ENCODE results near the gene BTBD18.

BTBD18 gene

GRCh38 chr11:57775491-57775890 is 23.9 kb upstream of the BTBD18 start:
- FAIRE-seq = no peak

- FAIRE-seq = no peak
Measured at GRCh38 chr11:57773026-57773598, 21.5 kb upstream of the BTBD18 start.

GRCh38 chr11:57772562-57772961 is 20.9 kb upstream of the BTBD18 start:
- FAIRE-seq = no peak

GRCh38 chr11:57771365-57771764 is 19.7 kb upstream of the BTBD18 start:
- no peak for FAIRE-seq

GRCh38 chr11:57770793-57771192 is 19.2 kb upstream of the BTBD18 start:
- FAIRE-seq = no peak

- FAIRE-seq = no peak
Measured at GRCh38 chr11:57764972-57765371, 13.4 kb upstream of the BTBD18 start.

- no peak for FAIRE-seq
Measured at GRCh38 chr11:57764566-57764965, 12.9 kb upstream of the BTBD18 start.

- FAIRE-seq = no peak
Measured at GRCh38 chr11:57764021-57764420, 12.4 kb upstream of the BTBD18 start.

GRCh38 chr11:57763568-57763967 is 11.9 kb upstream of the BTBD18 start:
- FAIRE-seq = no peak

GRCh38 chr11:57762235-57762861 is 10.7 kb upstream of the BTBD18 start:
- no peak for FAIRE-seq

- peak; percentile 99 for FAIRE-seq
Measured at GRCh38 chr11:57761301-57762234, 9.9 kb upstream of the BTBD18 start, which contains the start of gene CTNND1. Gene CTNND1 (plus strand): TSS chr11:57761802. CDS start chr11:57791479, 29,677 bp downstream.

GRCh38 chr11:57758174-57758573 is 6.6 kb upstream of the BTBD18 start:
- no peak for FAIRE-seq

- FAIRE-seq = no peak
Measured at GRCh38 chr11:57752954-57753353, 1.3 kb upstream of the BTBD18 start.

- no peak for FAIRE-seq
Measured at GRCh38 chr11:57751176-57751575, 443 bp downstream of the BTBD18 start.

- FAIRE-seq = no peak
Measured at GRCh38 chr11:57746920-57747319, 4.7 kb downstream of the BTBD18 start.

- FAIRE-seq = no peak
Measured at GRCh38 chr11:57745206-57745605, 6.4 kb downstream of the BTBD18 start.

GRCh38 chr11:57744357-57744756 is 7.3 kb downstream of the BTBD18 start:
- FAIRE-seq = no peak

- FAIRE-seq = no peak
Measured at GRCh38 chr11:57742087-57742452, 9.5 kb downstream of the BTBD18 start.

GRCh38 chr11:57741132-57742086 is 10.2 kb downstream of the BTBD18 start, which contains the start of gene SELENOH:
Gene SELENOH (plus strand): TSS chr11:57741491. CDS start chr11:57741596, 105 bp downstream.
- peak; percentile 33 for FAIRE-seq

GRCh38 chr11:57735619-57736298 is 15.9 kb downstream of the BTBD18 start:
- no peak for FAIRE-seq

- no peak for FAIRE-seq
Measured at GRCh38 chr11:57732661-57733060, 19.0 kb downstream of the BTBD18 start.

GRCh38 chr11:57729479-57729878 is 22.1 kb downstream of the BTBD18 start:
- no peak for FAIRE-seq
